AG09309 (cell line): Measurements from ENCODE around the gene NUDT4.

ENCODE experiments used
- DNase-seq: peaks from one replicate; pipeline ENCODE4 v3.0.0-alpha.2; 2010; ENCODE audit warnings: low read depth
- H3K4me3 ChIP-seq: 2 replicates; pipeline ENCODE4 v1.5.1; 2011; ENCODE audit warnings: mild to moderate bottlenecking, low read depth, low read length, moderate library complexity; ENCODE audit not compliant: control insufficient read depth
- TF ChIP-seq, protein P1 (sequence below): IDR thresholded peaks from 2 replicates; pipeline ENCODE4 v1.5.1; 2011; ENCODE audit warnings: mild to moderate bottlenecking, low read depth, low read length, inconsistent platforms; ENCODE audit not compliant: insufficient read depth, control insufficient read depth; ENCODE audit errors: missing control alignments

The NUDT4 gene

DNA sequence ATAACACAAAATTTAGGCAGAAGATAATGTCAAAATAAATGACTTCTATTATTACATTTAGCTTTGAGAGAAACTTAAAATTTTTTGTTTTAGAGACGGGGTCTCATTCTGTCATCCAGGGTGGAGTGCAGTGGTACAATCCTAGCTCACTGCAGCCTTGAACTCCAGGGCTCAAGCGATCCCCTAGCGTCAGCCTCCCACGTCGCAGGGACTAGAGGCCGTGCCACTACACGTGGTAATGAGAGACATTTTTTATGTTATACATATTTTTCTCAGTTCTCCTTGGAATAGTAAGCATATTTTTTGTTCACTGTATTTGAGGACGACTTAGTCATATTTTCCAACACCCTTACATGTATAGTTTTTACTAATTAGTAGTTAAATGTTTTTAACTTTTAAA is 21.5 kb upstream of the NUDT4 start:
- TF ChIP-seq, protein P1, sequence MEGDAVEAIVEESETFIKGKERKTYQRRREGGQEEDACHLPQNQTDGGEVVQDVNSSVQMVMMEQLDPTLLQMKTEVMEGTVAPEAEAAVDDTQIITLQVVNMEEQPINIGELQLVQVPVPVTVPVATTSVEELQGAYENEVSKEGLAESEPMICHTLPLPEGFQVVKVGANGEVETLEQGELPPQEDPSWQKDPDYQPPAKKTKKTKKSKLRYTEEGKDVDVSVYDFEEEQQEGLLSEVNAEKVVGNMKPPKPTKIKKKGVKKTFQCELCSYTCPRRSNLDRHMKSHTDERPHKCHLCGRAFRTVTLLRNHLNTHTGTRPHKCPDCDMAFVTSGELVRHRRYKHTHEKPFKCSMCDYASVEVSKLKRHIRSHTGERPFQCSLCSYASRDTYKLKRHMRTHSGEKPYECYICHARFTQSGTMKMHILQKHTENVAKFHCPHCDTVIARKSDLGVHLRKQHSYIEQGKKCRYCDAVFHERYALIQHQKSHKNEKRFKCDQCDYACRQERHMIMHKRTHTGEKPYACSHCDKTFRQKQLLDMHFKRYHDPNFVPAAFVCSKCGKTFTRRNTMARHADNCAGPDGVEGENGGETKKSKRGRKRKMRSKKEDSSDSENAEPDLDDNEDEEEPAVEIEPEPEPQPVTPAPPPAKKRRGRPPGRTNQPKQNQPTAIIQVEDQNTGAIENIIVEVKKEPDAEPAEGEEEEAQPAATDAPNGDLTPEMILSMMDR, result no peak
- no peak for DNase-seq

DNA sequence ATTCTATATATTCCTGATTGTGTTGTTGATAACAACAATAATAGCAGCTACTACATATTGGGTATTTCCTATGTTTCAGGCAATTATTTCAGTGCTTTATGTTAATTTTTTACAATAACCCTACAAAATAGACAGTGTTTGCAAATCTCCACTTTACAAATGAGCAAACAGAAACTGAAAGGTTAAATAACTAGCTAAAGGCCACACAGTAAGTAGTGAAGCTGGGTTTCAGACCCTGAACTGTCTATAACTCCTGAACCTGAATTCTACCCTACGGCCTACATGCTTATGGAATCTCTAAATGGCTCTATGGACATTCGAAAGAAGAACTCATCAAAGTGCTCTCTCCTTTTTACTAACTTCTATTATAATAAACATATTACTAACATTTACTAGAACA is 19.7 kb upstream of the NUDT4 start:
- H3K4me3 ChIP-seq, result no peak overlapping the region
- no peak for DNase-seq
- TF ChIP-seq, protein P1, result no peak

More for the DNA sequence above, 21.5 kb upstream of the NUDT4 start:
- no peak overlapping the region for H3K4me3 ChIP-seq

DNA sequence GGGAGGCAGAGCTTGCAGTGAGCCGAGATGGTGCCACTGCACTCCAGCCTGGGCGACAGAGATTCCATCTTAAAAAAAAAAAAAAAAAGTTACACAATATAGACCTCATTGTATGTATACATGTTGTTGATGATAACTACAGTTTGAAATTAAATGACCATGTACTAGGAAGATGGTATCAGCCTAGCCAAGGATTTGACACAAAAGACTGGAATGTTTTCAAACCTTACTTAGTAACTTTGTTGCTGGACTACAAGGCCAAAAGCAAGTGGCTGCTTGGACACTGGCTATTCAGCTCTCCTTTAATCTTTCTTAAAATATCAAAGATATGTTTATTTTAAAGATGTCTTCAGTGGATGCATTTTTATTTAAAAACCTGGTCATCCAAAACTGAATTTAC is 18.9 kb upstream of the NUDT4 start:
- no peak for DNase-seq
- H3K4me3 ChIP-seq, result no peak overlapping the region
- TF ChIP-seq, protein P1, result no peak

DNA sequence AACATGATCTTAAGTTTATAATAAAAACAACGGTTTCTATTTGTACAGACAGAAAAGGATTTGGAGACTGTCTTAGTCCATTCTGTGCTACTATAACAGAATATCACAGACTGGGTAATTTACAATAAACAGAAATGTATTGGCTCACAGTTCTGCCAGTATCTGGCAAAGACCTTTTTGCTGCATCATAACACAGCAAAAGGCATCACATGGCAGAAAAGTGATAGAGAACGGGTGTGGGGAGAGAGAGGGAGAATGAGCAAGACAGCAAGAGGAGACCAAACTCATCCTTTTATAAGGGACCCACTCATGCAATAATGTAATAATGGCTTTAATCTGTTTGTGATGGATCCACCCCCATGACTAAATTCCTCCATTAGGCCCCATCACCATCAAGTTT is 17.0 kb upstream of the NUDT4 start:
- H3K4me3 ChIP-seq, result no peak overlapping the region
- no peak for DNase-seq

DNA sequence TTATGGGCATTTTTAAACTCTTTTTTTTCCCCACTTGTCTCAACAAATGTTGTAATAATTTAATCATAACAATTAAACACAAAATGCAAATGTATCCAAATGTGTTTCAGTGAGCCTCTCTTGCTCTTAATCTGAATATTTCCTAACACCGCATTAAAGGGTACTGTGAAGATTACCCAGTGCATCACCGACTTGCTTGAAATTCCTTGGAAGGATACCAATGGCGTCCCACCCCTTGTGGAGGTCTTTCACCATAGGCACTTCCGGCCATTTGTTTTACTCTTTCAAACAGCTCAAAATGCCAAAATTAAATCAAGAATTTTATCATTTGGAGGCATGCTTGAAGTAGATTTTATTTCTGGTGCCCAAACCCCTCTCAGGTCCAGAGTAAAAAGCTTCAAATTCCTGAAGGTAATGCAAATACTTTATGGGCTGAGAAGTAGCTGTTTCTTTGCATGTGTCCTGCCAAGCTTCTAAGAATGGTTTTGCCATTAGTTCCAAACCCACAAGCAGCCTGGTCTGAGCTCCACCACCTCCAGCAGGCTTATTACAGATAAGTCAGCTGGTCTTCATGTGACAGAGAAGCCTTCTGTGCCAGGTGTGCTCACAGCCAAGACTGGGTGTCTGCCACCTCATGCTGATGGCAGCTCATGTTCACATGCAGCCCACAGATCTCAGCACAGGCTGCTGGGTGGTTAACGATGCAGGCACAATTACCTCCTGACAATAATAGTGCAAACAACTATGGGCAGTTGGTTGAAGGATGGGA is 16.4 kb upstream of the NUDT4 start:
- H3K4me3 ChIP-seq, result no peak overlapping the region
- peak; percentile 70 for DNase-seq
- TF ChIP-seq, protein P1, result no peak

More for the DNA sequence above, 17.0 kb upstream of the NUDT4 start:
- TF ChIP-seq, protein P1, result no peak

DNA sequence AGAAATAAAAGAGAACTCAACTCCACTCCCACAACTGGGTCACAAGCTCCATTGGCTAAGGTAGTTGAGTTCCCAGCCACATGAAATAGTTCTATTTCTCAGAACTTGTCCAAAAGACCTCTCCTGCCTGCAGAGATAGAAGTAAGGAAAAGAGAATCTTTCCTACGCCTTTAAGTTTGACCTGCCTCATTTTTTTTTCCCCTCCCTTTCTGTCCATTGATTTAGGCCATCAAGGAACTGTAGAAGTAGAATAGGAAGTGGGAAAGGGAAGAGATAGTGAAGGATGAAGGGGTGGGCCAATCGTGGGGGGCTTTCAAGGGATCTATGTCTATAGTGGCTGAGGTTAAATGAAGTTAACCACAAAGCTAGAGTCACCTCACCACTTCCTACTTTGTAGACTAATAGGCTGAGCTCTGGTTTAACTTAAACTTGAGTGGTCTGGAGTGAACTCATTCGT is 13.9 kb upstream of the NUDT4 start:
- no peak for DNase-seq
- TF ChIP-seq, protein P1, result no peak
- H3K4me3 ChIP-seq, result no peak overlapping the region
